IMR-90 (cell line): ENCODE data around the gene XPNPEP2. TPM values are rescaled to one million over a fixed set of nuclear protein-coding genes. Genes with fewer than 3 reads are reported as not detected.

ENCODE experiments used
- ATAC-seq: fragments of 200-7000 bp; cut with Tn5 transposase; 2 replicates; pipeline ENCODE4 v1.9.1; 2020; ENCODE audit warnings: low read depth, mild to moderate bottlenecking, moderate library complexity
- BruUV-seq: library from RNA; stranded (reverse); fragments of 400-500 nt; replicated peaks from 2 replicates; lab custom pipeline; 2021; lab: Mats Ljungman, UMichigan
- CTCF ChIA-PET: fragments of 300-600 bp; formaldehyde crosslinking; extraction: SDS; loops from one replicate; lab custom pipeline; 2021; ENCODE audit warnings: antibody characterized with exemption; lab: Yijun Ruan, JAX
- POLR2A ChIA-PET: fragments of 300-600 bp; sonication (Branson Sonifier 250); formaldehyde crosslinking; loops from one replicate; lab custom pipeline; 2022; ENCODE audit warnings: antibody characterized with exemption; ENCODE audit not compliant: unreplicated experiment; lab: Charles Lee
- DNase-seq: peaks from one replicate; pipeline ENCODE4 v3.0.0; 2013
- H2AFZ ChIP-seq: replicated peaks from 2 replicates; pipeline ENCODE3; 2013; ENCODE audit warnings: low read length, mild to moderate bottlenecking; ENCODE audit not compliant: poor library complexity
- H2AK5ac ChIP-seq: 2 replicates; pipeline ENCODE4 v1.6.1; 2013; ENCODE audit warnings: low read depth, low read length, inconsistent platforms
- H2AK9ac ChIP-seq: replicated peaks from 2 replicates; pipeline ENCODE3; 2013; ENCODE audit warnings: mild to moderate bottlenecking, low read depth, low read length, moderate library complexity; ENCODE audit not compliant: poor library complexity
- H2BK120ac ChIP-seq: 2 replicates; pipeline ENCODE4 v1.6.1; 2013; ENCODE audit warnings: low read depth, low read length, inconsistent platforms
- H2BK15ac ChIP-seq: 3 replicates; pipeline ENCODE4 v1.6.1; 2013; ENCODE audit warnings: low read depth, low read length, inconsistent platforms
- H2BK20ac ChIP-seq: 2 replicates; pipeline ENCODE4 v1.6.1; 2013; ENCODE audit warnings: low read depth, mild to moderate bottlenecking, inconsistent platforms, low read length, moderate library complexity
- H2BK5ac ChIP-seq: 2 replicates; pipeline ENCODE4 v1.6.1; 2013; ENCODE audit warnings: mild to moderate bottlenecking, low read depth, low read length, inconsistent platforms; ENCODE audit not compliant: poor library complexity, severe bottlenecking
- H3K14ac ChIP-seq: replicated peaks from 2 replicates; pipeline ENCODE4 v1.6.1; 2013; ENCODE audit warnings: low read depth, low read length, inconsistent platforms
- H3K18ac ChIP-seq: 2 replicates; pipeline ENCODE4 v1.6.1; 2013; ENCODE audit warnings: low read depth, low read length, control low read depth
- H3K23ac ChIP-seq: 2 replicates; pipeline ENCODE4 v1.6.1; 2013; ENCODE audit warnings: low read depth, low read length, inconsistent platforms
- H3K27ac ChIP-seq: 2 replicates; pipeline ENCODE4 v1.5.1; 2013; ENCODE audit warnings: mild to moderate bottlenecking, control low read depth, low read length; ENCODE audit not compliant: insufficient read depth
- H3K27me3 ChIP-seq: 2 replicates; pipeline ENCODE4 v1.6.1; 2013; ENCODE audit warnings: low read length; ENCODE audit not compliant: control insufficient read depth, insufficient read depth
- H3K36me3 ChIP-seq: 2 replicates; pipeline ENCODE4 v1.6.1; 2013; ENCODE audit warnings: low read length, mixed read lengths; ENCODE audit not compliant: control insufficient read depth, insufficient read depth
- H3K4ac ChIP-seq: 2 replicates; pipeline ENCODE4 v1.6.1; 2013; ENCODE audit warnings: low read depth, low read length, inconsistent platforms
- H3K4me1 ChIP-seq: 2 replicates; pipeline ENCODE4 v1.6.1; 2013; ENCODE audit warnings: low read length, mixed read lengths; ENCODE audit not compliant: control insufficient read depth, insufficient read depth
- H3K4me2 ChIP-seq: 2 replicates; pipeline ENCODE4 v1.6.1; 2013; ENCODE audit warnings: low read depth, mild to moderate bottlenecking, control low read depth, low read length, moderate library complexity
- H3K4me3 ChIP-seq: 2 replicates; pipeline ENCODE4 v1.5.1; 2013; ENCODE audit warnings: low read depth, mild to moderate bottlenecking, control low read depth, low read length, moderate library complexity; ENCODE audit not compliant: insufficient read depth
- H3K56ac ChIP-seq: 2 replicates; pipeline ENCODE4 v1.6.1; 2013; ENCODE audit warnings: low read length, inconsistent platforms; ENCODE audit not compliant: insufficient read depth; ENCODE audit errors: extremely low read depth
- H3K79me1 ChIP-seq, 2 experiments: 2 replicates each; pipeline ENCODE4 v1.6.1; 2013; ENCODE audit warnings: low read length in 2 of 2, inconsistent platforms in 1 of 2, low read depth in 1 of 2
- H3K9ac ChIP-seq: 2 replicates; pipeline ENCODE4 v1.6.1; 2013; ENCODE audit warnings: low read depth, low read length, control low read depth
- H3K9me1 ChIP-seq: 2 replicates; pipeline ENCODE4 v1.6.1; 2013; ENCODE audit warnings: low read length, inconsistent platforms; ENCODE audit not compliant: insufficient read depth
- H3K9me3 ChIP-seq: 2 replicates; pipeline ENCODE4 v1.6.1; 2013; ENCODE audit warnings: low read length; ENCODE audit not compliant: control insufficient read depth, insufficient read depth
- H4K20me1 ChIP-seq: 2 replicates; pipeline ENCODE4 v1.6.1; 2013; ENCODE audit warnings: low read length, inconsistent platforms; ENCODE audit not compliant: insufficient read depth
- H4K5ac ChIP-seq: 2 replicates; pipeline ENCODE4 v1.6.1; 2013; ENCODE audit warnings: mild to moderate bottlenecking, low read depth, low read length, control low read depth
- H4K8ac ChIP-seq, 2 experiments: 2 replicates each; pipeline ENCODE4 v1.6.1; 2013; ENCODE audit warnings: low read depth in 2 of 2, low read length in 2 of 2, control low read depth in 1 of 2, inconsistent platforms in 1 of 2
- H4K91ac ChIP-seq: 2 replicates; pipeline ENCODE4 v1.6.1; 2013; ENCODE audit warnings: low read depth, low read length, inconsistent platforms; ENCODE audit not compliant: insufficient read depth
- CHD1 ChIP-seq: IDR thresholded peaks from 2 replicates; pipeline ENCODE4 v1.6.1; 2012; ENCODE audit warnings: low read depth, low read length, improper control_type of control experiment
- FOS ChIP-seq: fragments of 150-350 bp; IDR thresholded peaks from 2 replicates; pipeline ENCODE4 v1.6.1; 2016; ENCODE audit warnings: low read depth, low read length
- NFE2L2 ChIP-seq: fragments of 150-350 bp; IDR thresholded peaks from 2 replicates; pipeline ENCODE4 v1.6.1; 2016; ENCODE audit warnings: low read depth, mild to moderate bottlenecking, low read length
- SMC3 ChIP-seq: fragments of 150-350 bp; IDR thresholded peaks from 2 replicates; pipeline ENCODE4 v1.6.1; 2016; ENCODE audit warnings: low read depth, mild to moderate bottlenecking, antibody characterized with exemption, low read length, moderate library complexity
- WGBS, 2 experiments: methylation state at CpG; one replicate each; pipeline versions ENCODE4 v1.1.5 to v1.1.7; 2013; ENCODE audit warnings: missing lambda C conversion rate in 2 of 2; ENCODE audit not compliant: insufficient read length in 1 of 2; ENCODE audit errors: extremely low coverage in 2 of 2; 5-methylcytosine and 5-hydroxymethylcytosine counted together
- dilution Hi-C: fragments of 300-500 bp; cut with HindIII; formaldehyde crosslinking; loops from one replicate; pipeline ENCODE4 v1.14.3; 2018; ENCODE audit warnings: low sequenced_read_pairs; ENCODE audit not compliant: unreplicated experiment
- in situ Hi-C: fragments of 300-500 bp; cut with MboI; formaldehyde crosslinking; loops from 3 replicates; pipeline ENCODE4 v1.14.3; 2019; ENCODE audit warnings: low sequenced_read_pairs, inconsistent platforms, mixed read lengths
- intact Hi-C: fragments of 100-400 bp; cut with micrococcal nuclease; formaldehyde crosslinking; loops from 2 replicates; pipeline ENCODE4 v1.10.0; 2022
- polyA plus RNA-seq, 3 experiments: library from polyadenylated mRNA; depleted of rRNA; stranded (reverse); fragments of >200 nt; gene quantifications; 2 replicates each; pipeline ENCODE4 v1.2.3, GENCODE V29; 2012; ENCODE audit warnings: low replicate concordance in 1 of 3
- total RNA-seq: library from RNA; depleted of rRNA; stranded (reverse); fragments of >200 nt; gene quantifications from 2 replicates; pipeline ENCODE4 v1.2.3, GENCODE V29; 2012

The XPNPEP2 gene
- total and polyA plus RNA-seq, 2 of the 4 experiments (the other 2 are of a cell fraction) = under 0.01 to 0.07 TPM

GRCh38 chrX:129695535-129695934 lies 43.2 kb upstream of the XPNPEP2 start:
- H3K4ac ChIP-seq = no peak overlapping the region
- TF ChIP-seq NFE2L2 = no peak
- no peak for TF ChIP-seq SMC3
- no peak for TF ChIP-seq CHD1
- no peak for TF ChIP-seq FOS
- H2BK5ac ChIP-seq = no peak overlapping the region
- no peak overlapping the region for H2AK9ac ChIP-seq
- H3K4me3 ChIP-seq = no peak overlapping the region
- no peak overlapping the region for H2BK15ac ChIP-seq
- no peaks in the 10 kb centered on the region for H3K4me1 ChIP-seq
- H3K18ac ChIP-seq = no peak overlapping the region
- H4K5ac ChIP-seq = no peak overlapping the region
- DNase-seq (no peak), ATAC-seq (no peak)
- no peaks in the 10 kb centered on the region for H3K36me3 ChIP-seq
- no peak overlapping the region for H2BK120ac ChIP-seq
- POLR2A ChIA-PET = interaction anchor here (0.9 kb wide), 1 partner anchor 10 kb away, joined by 4 read pairs; no protein-coding TSS in a partner anchor
- no peak overlapping the region for H3K56ac ChIP-seq
- no peak overlapping the region for H3K14ac ChIP-seq
- dilution Hi-C loops = no loop called here
- no peak overlapping the region for H2AFZ ChIP-seq
- peaks cover 20% of the 10 kb centered on the region for H3K27me3 ChIP-seq
- peaks cover 4% of the 10 kb centered on the region; the same call in 1 of the 2 replicates for H3K9me1 ChIP-seq
- H4K20me1 ChIP-seq = no peaks in the 10 kb centered on the region
- CTCF ChIA-PET = no interaction called here
- H2BK20ac ChIP-seq = no peak overlapping the region
- H2AK5ac ChIP-seq = no peak overlapping the region
- H3K27ac ChIP-seq = no peak overlapping the region
- H4K91ac ChIP-seq = no peak overlapping the region
- no peak overlapping the region for H4K8ac ChIP-seq
- intact Hi-C loops = no loop called here
- no peaks in the 10 kb centered on the region for H3K79me1 ChIP-seq
- H3K4me2 ChIP-seq = no peak overlapping the region
- no peak overlapping the region for H3K9ac ChIP-seq
- H3K23ac ChIP-seq = no peak overlapping the region
- in situ Hi-C loops = no loop called here
- H3K9me3 ChIP-seq = no peaks in the 10 kb centered on the region
- 62% methylated on average over 3 of the region's 6 CpGs; no CpG with 5 or more reads in 1 of the 2 experiments for WGBS, 2 experiments
- no TSS peak for BruUV-seq
